Glutamatergic neuron (in vitro differentiated cells): ENCODE results near the gene ZNRF3. TPM values are rescaled to one million over a fixed set of nuclear protein-coding genes. Genes with fewer than 3 reads are reported as not detected.
A peak's percentile ranks its signal among the peaks of the same experiment; 100 is the strongest.

ENCODE experiments used
- DNase-seq: peaks from one replicate; pipeline ENCODE4 v3.0.0; 2022
- H3K27ac Mint-ChIP-seq: one replicate; pipeline ENCODE4 v1.8.0; 2020; ENCODE audit warnings: mild to moderate bottlenecking, mixed read lengths, inconsistent platforms; ENCODE audit not compliant: unreplicated experiment
- H3K27me3 Mint-ChIP-seq: one replicate; pipeline ENCODE4 v1.8.0; 2020; ENCODE audit warnings: mild to moderate bottlenecking, moderate library complexity, mixed read lengths, inconsistent platforms; ENCODE audit not compliant: unreplicated experiment
- H3K36me3 Mint-ChIP-seq: one replicate; pipeline ENCODE4 v1.8.0; 2020; ENCODE audit warnings: mild to moderate bottlenecking, mixed read lengths, inconsistent platforms; ENCODE audit not compliant: unreplicated experiment
- H3K4me1 Mint-ChIP-seq: one replicate; pipeline ENCODE4 v1.8.0; 2020; ENCODE audit warnings: mild to moderate bottlenecking, low read depth, mixed read lengths, inconsistent platforms; ENCODE audit not compliant: unreplicated experiment
- H3K4me3 Mint-ChIP-seq: one replicate; pipeline ENCODE4 v1.8.0; 2020; ENCODE audit warnings: mild to moderate bottlenecking, mixed read lengths, inconsistent platforms; ENCODE audit not compliant: unreplicated experiment
- H3K9me3 Mint-ChIP-seq: one replicate; pipeline ENCODE4 v1.8.0; 2020; ENCODE audit warnings: mild to moderate bottlenecking, moderate library complexity, mixed read lengths, inconsistent platforms; ENCODE audit not compliant: unreplicated experiment
- total RNA-seq: library from RNA; stranded (reverse); fragmentation: NEBNext Ultra II Directional; extraction: Animal tissue kit (Norgen Biotek cat#: 25700); gene quantifications from one replicate; pipeline ENCODE4 v1.2.1, GENCODE V29; 2021; ENCODE audit not compliant: unreplicated experiment
- TF ChIP-seq, protein P1 (sequence below): fragments of 200-600 bp; sonication (generic); IDR thresholded peaks from one replicate; pipeline ENCODE4 v1.5.0; 2021; ENCODE audit not compliant: partially characterized antibody, unreplicated experiment

The ZNRF3 gene
- total RNA-seq, 1 donor from 2014 or later = 8.3 TPM

- no peak overlapping the region for H3K27ac Mint-ChIP-seq
These were observed 195.5 kb downstream of the ZNRF3 start for GRCh38 chr22:29078869-29079207.

GRCh38 chr22:29079218-29079901, 196.0 kb downstream of the ZNRF3 start:
- DNase-seq = peak; percentile 23
- peaks cover 7% of the 10 kb centered on the region for H3K27me3 Mint-ChIP-seq
- TF ChIP-seq, protein P1, sequence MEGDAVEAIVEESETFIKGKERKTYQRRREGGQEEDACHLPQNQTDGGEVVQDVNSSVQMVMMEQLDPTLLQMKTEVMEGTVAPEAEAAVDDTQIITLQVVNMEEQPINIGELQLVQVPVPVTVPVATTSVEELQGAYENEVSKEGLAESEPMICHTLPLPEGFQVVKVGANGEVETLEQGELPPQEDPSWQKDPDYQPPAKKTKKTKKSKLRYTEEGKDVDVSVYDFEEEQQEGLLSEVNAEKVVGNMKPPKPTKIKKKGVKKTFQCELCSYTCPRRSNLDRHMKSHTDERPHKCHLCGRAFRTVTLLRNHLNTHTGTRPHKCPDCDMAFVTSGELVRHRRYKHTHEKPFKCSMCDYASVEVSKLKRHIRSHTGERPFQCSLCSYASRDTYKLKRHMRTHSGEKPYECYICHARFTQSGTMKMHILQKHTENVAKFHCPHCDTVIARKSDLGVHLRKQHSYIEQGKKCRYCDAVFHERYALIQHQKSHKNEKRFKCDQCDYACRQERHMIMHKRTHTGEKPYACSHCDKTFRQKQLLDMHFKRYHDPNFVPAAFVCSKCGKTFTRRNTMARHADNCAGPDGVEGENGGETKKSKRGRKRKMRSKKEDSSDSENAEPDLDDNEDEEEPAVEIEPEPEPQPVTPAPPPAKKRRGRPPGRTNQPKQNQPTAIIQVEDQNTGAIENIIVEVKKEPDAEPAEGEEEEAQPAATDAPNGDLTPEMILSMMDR = no peak

More at GRCh38 chr22:29078869-29079207, 195.5 kb downstream of the ZNRF3 start:
- no peak for DNase-seq
- H3K4me1 Mint-ChIP-seq = peaks cover 42% of the 10 kb centered on the region
- TF ChIP-seq, protein P1 = no peak
- peaks cover 4% of the 10 kb centered on the region for H3K9me3 Mint-ChIP-seq
- no peaks in the 10 kb centered on the region for H3K36me3 Mint-ChIP-seq
- H3K27me3 Mint-ChIP-seq = peaks cover 7% of the 10 kb centered on the region
- H3K4me3 Mint-ChIP-seq = peak overlapping the region; percentile 26

DNA sequence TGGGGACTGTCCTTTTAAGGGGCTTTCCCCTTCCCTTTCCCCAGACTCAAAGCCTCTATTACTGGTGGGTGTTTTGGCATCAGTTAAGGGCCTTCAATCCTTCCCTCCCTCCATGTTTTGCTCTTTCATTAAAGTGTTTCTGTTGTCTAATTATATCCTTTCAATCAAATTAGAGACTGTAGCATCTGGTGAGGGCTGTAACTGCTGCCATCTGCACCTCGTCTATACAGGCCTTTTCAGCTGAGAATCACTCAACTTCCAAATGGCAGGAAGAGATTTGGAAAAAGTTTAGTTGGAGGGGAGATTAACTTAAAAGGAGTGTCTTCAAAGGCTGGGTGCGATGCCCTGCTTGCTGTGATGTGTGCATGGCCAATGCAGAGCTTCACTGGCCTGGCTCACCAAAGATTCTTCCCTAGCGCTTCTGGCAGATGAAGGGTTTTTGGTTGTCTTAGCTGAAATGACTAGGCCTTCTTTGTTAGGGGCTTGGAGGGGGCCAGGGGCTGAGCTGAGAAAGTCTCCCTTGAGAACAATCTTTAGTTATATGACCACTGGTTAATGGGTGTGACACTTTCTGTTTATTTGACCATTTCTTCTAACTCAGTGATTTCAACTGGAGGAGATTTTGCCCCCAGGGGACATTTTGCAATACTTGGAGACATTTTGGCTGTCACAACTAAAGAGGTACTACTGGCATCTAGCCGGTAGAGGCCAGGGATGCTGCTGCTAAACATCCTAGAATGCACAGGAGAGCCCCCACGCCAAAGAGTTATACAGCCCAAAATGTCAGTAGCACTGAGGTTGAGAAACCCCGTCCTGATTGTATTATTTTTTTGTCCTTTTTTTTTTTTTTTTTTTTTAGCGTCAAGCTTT, 197.0 kb downstream of the ZNRF3 start:
- DNase-seq = peak; percentile 23
- Mint-ChIP-seq H3K27ac (peak overlapping the region; percentile 93), H3K27me3 (peaks cover 4% of the 10 kb centered on the region), H3K36me3 (no peaks in the 10 kb centered on the region), H3K9me3 (peaks cover 4% of the 10 kb centered on the region), H3K4me3 (peak overlapping the region; percentile 69), H3K4me1 (peaks cover 51% of the 10 kb centered on the region)
- TF ChIP-seq, protein P1 = no peak

More at GRCh38 chr22:29079218-29079901, 196.0 kb downstream of the ZNRF3 start:
- peak overlapping the region; percentile 75 for H3K27ac Mint-ChIP-seq
- no peaks in the 10 kb centered on the region for H3K36me3 Mint-ChIP-seq
- peaks cover 47% of the 10 kb centered on the region for H3K4me1 Mint-ChIP-seq
- peaks cover 4% of the 10 kb centered on the region for H3K9me3 Mint-ChIP-seq
- no peak overlapping the region for H3K4me3 Mint-ChIP-seq

- peaks cover 4% of the 10 kb centered on the region for H3K9me3 Mint-ChIP-seq
- H3K4me1 Mint-ChIP-seq = peaks cover 51% of the 10 kb centered on the region
- no peak overlapping the region for H3K4me3 Mint-ChIP-seq
- H3K27me3 Mint-ChIP-seq = peaks cover 4% of the 10 kb centered on the region
- no peak for DNase-seq
- H3K27ac Mint-ChIP-seq = peak overlapping the region; percentile 45
- H3K36me3 Mint-ChIP-seq = no peaks in the 10 kb centered on the region
- TF ChIP-seq, protein P1 = no peak
These were observed 198.3 kb downstream of the ZNRF3 start for GRCh38 chr22:29081517-29082236.
